H9 (cell line): ENCODE data around the gene CALM1. TPM values are rescaled to one million over a fixed set of nuclear protein-coding genes. Genes with fewer than 3 reads are reported as not detected.

ENCODE experiments used
- DNase-seq: peaks from one replicate; pipeline ENCODE4 v3.0.0-alpha.2; 2017
- H2AFZ ChIP-seq: one replicate; pipeline ENCODE4 v1.6.1; 2013; ENCODE audit warnings: mild to moderate bottlenecking, low read length, control low read depth, moderate library complexity
- H2AK5ac ChIP-seq: 2 replicates; pipeline ENCODE4 v1.6.1; 2013; ENCODE audit warnings: low read length, control low read depth, mixed read lengths; ENCODE audit not compliant: insufficient read length
- H2BK120ac ChIP-seq: one replicate; pipeline ENCODE4 v1.6.1; 2013; ENCODE audit warnings: low read depth, mild to moderate bottlenecking, low read length, control low read depth, inconsistent platforms; ENCODE audit not compliant: poor library complexity, severe bottlenecking
- H2BK12ac ChIP-seq: 2 replicates; pipeline ENCODE4 v1.6.1; 2013; ENCODE audit warnings: low read length, control low read depth, mixed read lengths, low read depth; ENCODE audit not compliant: insufficient read length
- H2BK15ac ChIP-seq: 2 replicates; pipeline ENCODE4 v1.6.1; 2013; ENCODE audit warnings: low read depth, low read length, control low read depth
- H2BK20ac ChIP-seq: one replicate; pipeline ENCODE4 v1.6.1; 2013; ENCODE audit warnings: low read depth, mild to moderate bottlenecking, low read length, control low read depth, inconsistent platforms; ENCODE audit not compliant: poor library complexity, severe bottlenecking
- H2BK5ac ChIP-seq: 2 replicates; pipeline ENCODE4 v1.6.1; 2013; ENCODE audit warnings: low read length, control low read depth, mixed read lengths; ENCODE audit not compliant: insufficient read length
- H3K14ac ChIP-seq: 2 replicates; pipeline ENCODE4 v1.6.1; 2013; ENCODE audit warnings: low read length, control low read depth; ENCODE audit not compliant: insufficient read depth
- H3K18ac ChIP-seq: 2 replicates; pipeline ENCODE4 v1.6.1; 2013; ENCODE audit warnings: low read depth, mild to moderate bottlenecking, mixed read lengths, low read length, control low read depth; ENCODE audit not compliant: insufficient read length
- H3K23ac ChIP-seq: 2 replicates; pipeline ENCODE4 v1.6.1; 2013; ENCODE audit warnings: low read length, control low read depth, mixed read lengths, low read depth; ENCODE audit not compliant: insufficient read length
- H3K23me2 ChIP-seq: 2 replicates; pipeline ENCODE4 v1.6.1; 2013; ENCODE audit warnings: low read depth, mild to moderate bottlenecking, mixed read lengths, low read length, control low read depth; ENCODE audit not compliant: insufficient read length, poor library complexity, severe bottlenecking
- H3K27ac ChIP-seq: 2 replicates; pipeline ENCODE4 v1.5.1; 2013; ENCODE audit warnings: low read length, control low read depth, mixed read lengths, low read depth; ENCODE audit not compliant: insufficient read length
- H3K27me3 ChIP-seq: 2 replicates; pipeline ENCODE4 v1.6.1; 2013; ENCODE audit warnings: low read length, control low read depth, inconsistent platforms; ENCODE audit not compliant: insufficient read depth
- H3K4ac ChIP-seq: 2 replicates; pipeline ENCODE4 v1.6.1; 2013; ENCODE audit warnings: low read depth, mild to moderate bottlenecking, control low read depth, inconsistent platforms, low read length, moderate library complexity
- H3K4me1 ChIP-seq: 2 replicates; pipeline ENCODE4 v1.6.1; 2013; ENCODE audit warnings: low read length, control low read depth, inconsistent platforms; ENCODE audit not compliant: insufficient read depth
- H3K4me2 ChIP-seq: 2 replicates; pipeline ENCODE4 v1.6.1; 2013; ENCODE audit warnings: low read length, control low read depth, mixed read lengths; ENCODE audit not compliant: insufficient read length, insufficient read depth
- H3K56ac ChIP-seq: 2 replicates; pipeline ENCODE4 v1.6.1; 2013; ENCODE audit warnings: low read depth, mild to moderate bottlenecking, mixed read lengths, low read length, control low read depth; ENCODE audit not compliant: insufficient read length
- H3K79me1 ChIP-seq: 2 replicates; pipeline ENCODE4 v1.6.1; 2013; ENCODE audit warnings: low read depth, mild to moderate bottlenecking, moderate library complexity, low read length, control low read depth, inconsistent platforms; ENCODE audit not compliant: insufficient read depth, poor library complexity, severe bottlenecking
- H3K79me2 ChIP-seq: 2 replicates; pipeline ENCODE4 v1.6.1; 2013; ENCODE audit warnings: low read length, control low read depth, inconsistent platforms; ENCODE audit not compliant: insufficient read depth
- H3K9ac ChIP-seq: 2 replicates; pipeline ENCODE4 v1.6.1; 2013; ENCODE audit warnings: low read length, control low read depth, mixed read lengths; ENCODE audit not compliant: insufficient read length; ENCODE audit errors: extremely low read depth
- H3K9me3 ChIP-seq: one replicate; pipeline ENCODE4 v1.6.1; 2013; ENCODE audit warnings: low read depth, low read length, inconsistent platforms; ENCODE audit not compliant: control insufficient read depth
- H3T11ph ChIP-seq: one replicate; pipeline ENCODE4 v1.6.1; 2013; ENCODE audit warnings: mild to moderate bottlenecking, low read length, control low read depth, inconsistent platforms
- H4K20me1 ChIP-seq: one replicate; pipeline ENCODE4 v1.6.1; 2013; ENCODE audit not compliant: control insufficient read depth, insufficient read length, insufficient read depth
- H4K5ac ChIP-seq: 2 replicates; pipeline ENCODE4 v1.6.1; 2013; ENCODE audit warnings: low read depth, mild to moderate bottlenecking, mixed read lengths, low read length, control low read depth; ENCODE audit not compliant: insufficient read length
- H4K8ac ChIP-seq: replicated peaks from 2 replicates; pipeline ENCODE4 v1.6.1; 2013; ENCODE audit warnings: low read length, control low read depth, mixed read lengths, low read depth; ENCODE audit not compliant: insufficient read length
- H4K91ac ChIP-seq: 2 replicates; pipeline ENCODE4 v1.6.1; 2013; ENCODE audit warnings: low read depth, mild to moderate bottlenecking, moderate library complexity, mixed read lengths, low read length, control low read depth; ENCODE audit not compliant: insufficient read length
- H3K27ac Mint-ChIP-seq, 3 experiments: 2 replicates in 2 of 3; 3 replicates in 1 of 3; pipeline ENCODE4 v1.8.0; 2020 to 2021; ENCODE audit warnings: mixed read lengths in 3 of 3, mild to moderate bottlenecking in 1 of 3, moderate library complexity in 1 of 3
- H3K27me3 Mint-ChIP-seq: 2 replicates; pipeline ENCODE4 v1.8.0; 2021; ENCODE audit warnings: low read depth, mild to moderate bottlenecking, moderate library complexity, mixed read lengths
- H3K36me3 Mint-ChIP-seq, 3 experiments: 2 replicates in 2 of 3; 3 replicates in 1 of 3; pipeline ENCODE4 v1.8.0; 2020 to 2021; ENCODE audit warnings: low read depth in 3 of 3, mixed read lengths in 3 of 3; ENCODE audit not compliant: insufficient read depth in 1 of 3
- H3K4me1 Mint-ChIP-seq, 2 experiments: 2 replicates each; pipeline ENCODE4 v1.8.0; 2020; ENCODE audit warnings: mixed read lengths in 2 of 2
- H3K4me3 Mint-ChIP-seq, 2 experiments: 2 replicates in 1 of 2; 3 replicates in 1 of 2; pipeline ENCODE4 v1.8.0; 2020 to 2021; ENCODE audit warnings: mild to moderate bottlenecking in 2 of 2, mixed read lengths in 2 of 2, moderate library complexity in 1 of 2
- H3K9me3 Mint-ChIP-seq, 2 experiments: 2 replicates in 1 of 2; 3 replicates in 1 of 2; pipeline ENCODE4 v1.8.0; 2020; ENCODE audit warnings: mild to moderate bottlenecking in 2 of 2, mixed read lengths in 2 of 2, moderate library complexity in 1 of 2
- WGBS: extraction: QIAGEN DNeasy Blood & Tissue Kit; methylation state at CpG from one replicate; pipeline ENCODE4 v1.1.7; 2013; ENCODE audit warnings: missing lambda C conversion rate, low lambda C conversion rate, mixed read lengths; ENCODE audit not compliant: insufficient read length; ENCODE audit errors: extremely low coverage; 5-methylcytosine and 5-hydroxymethylcytosine counted together
- total RNA-seq: library from RNA; stranded (reverse); gene quantifications from 2 replicates; pipeline ENCODE4 v1.2.1, GENCODE V29; 2021
- TF ChIP-seq, protein P1 (sequence below): fragments of 200-600 bp; sonication (generic); conservative IDR thresholded peaks from 3 replicates; pipeline ENCODE4 v1.8.0; 2021; ENCODE audit warnings: antibody characterized with exemption, mild to moderate bottlenecking

The CALM1 gene
- total RNA-seq, 1 experiment from 2014 or later = 354 TPM

DNA sequence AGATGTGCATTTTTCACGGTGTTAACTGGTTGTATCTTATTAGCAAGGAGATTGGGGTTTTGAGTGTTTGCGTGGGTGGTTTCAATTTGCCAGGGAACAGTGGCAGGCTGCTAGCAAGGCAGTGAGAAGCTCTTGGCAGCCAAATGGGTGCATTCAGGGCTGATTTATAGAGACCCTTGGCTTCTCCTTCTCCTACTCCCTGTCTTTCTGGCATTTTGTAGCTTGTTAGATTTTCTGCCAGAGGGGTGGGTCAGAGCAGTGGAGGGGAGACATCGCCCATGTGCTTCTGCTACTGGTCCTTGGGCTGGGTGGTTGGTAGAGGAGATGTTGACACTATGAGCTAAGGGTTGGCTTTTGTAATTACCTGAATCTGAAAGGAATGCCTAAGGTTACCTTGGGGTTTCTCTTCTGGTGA, 9.6 kb downstream of the CALM1 start:
- no peak overlapping the region for H2BK5ac ChIP-seq
- H3K23me2 ChIP-seq = no peaks in the 10 kb centered on the region
- H3K4me2 ChIP-seq = no peak overlapping the region
- H3K79me2 ChIP-seq = no peaks in the 10 kb centered on the region
- H3K18ac ChIP-seq = no peak overlapping the region
- TF ChIP-seq, protein P1, sequence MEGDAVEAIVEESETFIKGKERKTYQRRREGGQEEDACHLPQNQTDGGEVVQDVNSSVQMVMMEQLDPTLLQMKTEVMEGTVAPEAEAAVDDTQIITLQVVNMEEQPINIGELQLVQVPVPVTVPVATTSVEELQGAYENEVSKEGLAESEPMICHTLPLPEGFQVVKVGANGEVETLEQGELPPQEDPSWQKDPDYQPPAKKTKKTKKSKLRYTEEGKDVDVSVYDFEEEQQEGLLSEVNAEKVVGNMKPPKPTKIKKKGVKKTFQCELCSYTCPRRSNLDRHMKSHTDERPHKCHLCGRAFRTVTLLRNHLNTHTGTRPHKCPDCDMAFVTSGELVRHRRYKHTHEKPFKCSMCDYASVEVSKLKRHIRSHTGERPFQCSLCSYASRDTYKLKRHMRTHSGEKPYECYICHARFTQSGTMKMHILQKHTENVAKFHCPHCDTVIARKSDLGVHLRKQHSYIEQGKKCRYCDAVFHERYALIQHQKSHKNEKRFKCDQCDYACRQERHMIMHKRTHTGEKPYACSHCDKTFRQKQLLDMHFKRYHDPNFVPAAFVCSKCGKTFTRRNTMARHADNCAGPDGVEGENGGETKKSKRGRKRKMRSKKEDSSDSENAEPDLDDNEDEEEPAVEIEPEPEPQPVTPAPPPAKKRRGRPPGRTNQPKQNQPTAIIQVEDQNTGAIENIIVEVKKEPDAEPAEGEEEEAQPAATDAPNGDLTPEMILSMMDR = no peak
- H3K79me1 ChIP-seq = no peaks in the 10 kb centered on the region
- no peak overlapping the region for H3K4me3 Mint-ChIP-seq
- no peak overlapping the region for H3K9ac ChIP-seq
- no CpG with 5 or more reads among the region's 3 CpGs for WGBS
- no peak overlapping the region for H2BK20ac ChIP-seq
- H3T11ph ChIP-seq = no peak overlapping the region
- no peak overlapping the region for H2BK120ac ChIP-seq
- H3K56ac ChIP-seq = no peak overlapping the region
- H4K8ac ChIP-seq = no peak overlapping the region
- no peak overlapping the region for H3K23ac ChIP-seq
- no peak overlapping the region for H3K4ac ChIP-seq
- no peaks in the 10 kb centered on the region for H3K9me3 ChIP-seq
- H3K36me3 Mint-ChIP-seq = peaks cover 37 to 52% (median 47%) of the 10 kb centered on the region in 3 experiments; a peak in 6 of 7 replicates
- no peak overlapping the region for H3K27ac ChIP-seq
- no peak overlapping the region for H2BK12ac ChIP-seq
- peaks cover 0 to under 1% of the 10 kb centered on the region in 2 experiments; a peak in 1 of 5 replicates for H3K9me3 Mint-ChIP-seq
- no peak overlapping the region for H4K5ac ChIP-seq
- H3K27ac Mint-ChIP-seq = peak overlapping the region; percentile 4 to 37 (median 27); a peak in 5 of 7 replicates
- H3K4me1 ChIP-seq = no peaks in the 10 kb centered on the region
- H2AK5ac ChIP-seq = no peak overlapping the region
- DNase-seq = no peak
- H4K20me1 ChIP-seq = no peaks in the 10 kb centered on the region
- no peak overlapping the region for H2AFZ ChIP-seq
- no peak overlapping the region for H4K91ac ChIP-seq
- peaks cover 7 to 12% of the 10 kb centered on the region in 2 experiments for H3K4me1 Mint-ChIP-seq
- H2BK15ac ChIP-seq = no peak overlapping the region
- H3K14ac ChIP-seq = no peak overlapping the region
- H3K27me3 Mint-ChIP-seq = no peaks in the 10 kb centered on the region
- H3K27me3 ChIP-seq = no peaks in the 10 kb centered on the region
